IMR-90 (cell line): ENCODE results near the gene VPS8.

Source experiments
- POLR2A ChIP-seq: IDR thresholded peaks from 2 replicates; pipeline ENCODE4 v1.6.1; 2012; ENCODE audit warnings: mild to moderate bottlenecking, low read depth, low read length
- SMC3 ChIP-seq: fragments of 150-350 bp; IDR thresholded peaks from 2 replicates; pipeline ENCODE4 v1.6.1; 2016; ENCODE audit warnings: low read depth, mild to moderate bottlenecking, antibody characterized with exemption, low read length, moderate library complexity

- TF ChIP-seq SMC3 (no peak), POLR2A (no peak)
Observed at GRCh38 chr3:184836090-184836822, 24.3 kb downstream of the VPS8 start.
